Parathyroid adenoma (tissue), 2 donors: Measurements from ENCODE around the gene TRIM27.
"Not testable (repeated sequence)": the region's sequence is repeated elsewhere in the genome, so short reads cannot be mapped to it uniquely, and the experiment has no call there.

ENCODE experiments used
- H2AFZ ChIP-seq: fragments of 300-600 bp; sonication (generic); one replicate; pipeline ENCODE4 v1.7.0; 2017; ENCODE audit warnings: antibody characterized with exemption, mild to moderate bottlenecking
- H3K27ac ChIP-seq: fragments of 300-600 bp; sonication (generic); one replicate; pipeline ENCODE4 v1.7.0; 2017
- H3K27me3 ChIP-seq: fragments of 300-600 bp; sonication (generic); one replicate; pipeline ENCODE4 v1.7.0; 2017; ENCODE audit warnings: low read length; ENCODE audit not compliant: control insufficient read depth, insufficient read depth
- H3K36me3 ChIP-seq: fragments of 300-600 bp; sonication (generic); one replicate; pipeline ENCODE4 v1.7.0; 2017; ENCODE audit warnings: low read length; ENCODE audit not compliant: control insufficient read depth, insufficient read depth
- H3K4me1 ChIP-seq: fragments of 300-600 bp; sonication (generic); one replicate; pipeline ENCODE4 v1.7.0; 2017; ENCODE audit warnings: control low read depth
- H3K4me2 ChIP-seq: fragments of 300-600 bp; sonication (generic); one replicate; pipeline ENCODE4 v1.7.0; 2017; ENCODE audit warnings: low read length
- H3K4me3 ChIP-seq: fragments of 300-600 bp; sonication (generic); one replicate; pipeline ENCODE4 v1.7.0; 2017; ENCODE audit warnings: low read depth, low read length
- H3K79me2 ChIP-seq: fragments of 300-600 bp; sonication (generic); one replicate; pipeline ENCODE4 v1.7.0; 2017; ENCODE audit warnings: control low read depth
- H3K9ac ChIP-seq: fragments of 300-600 bp; sonication (generic); one replicate; pipeline ENCODE4 v1.7.0; 2017; ENCODE audit warnings: mild to moderate bottlenecking
- H3K9me3 ChIP-seq: fragments of 300-600 bp; sonication (generic); one replicate; pipeline ENCODE4 v1.7.0; 2017; ENCODE audit warnings: low read length; ENCODE audit not compliant: control insufficient read depth
- CTCF ChIP-seq: fragments of 300-600 bp; sonication (generic); IDR thresholded peaks from one replicate; pipeline ENCODE4 v1.7.0; 2017; ENCODE audit warnings: antibody characterized with exemption, mild to moderate bottlenecking
- donor health status: primary hyperparathyroidism.

The TRIM27 gene

GRCh38 chr6:28960846-28961500 is 37.2 kb upstream of the TRIM27 start:
- no peaks in the 10 kb centered on the region for H3K79me2 ChIP-seq
- no peak overlapping the region for H3K27ac ChIP-seq
- no peaks in the 10 kb centered on the region for H3K9me3 ChIP-seq
- no peak for TF ChIP-seq CTCF
- no peak overlapping the region for H3K9ac ChIP-seq
- no peaks in the 10 kb centered on the region for H3K27me3 ChIP-seq
- no peak overlapping the region for H2AFZ ChIP-seq
- H3K4me3 ChIP-seq: no peak overlapping the region
- H3K4me1 ChIP-seq: no peaks in the 10 kb centered on the region
- H3K4me2 ChIP-seq: no peak overlapping the region
- H3K36me3 ChIP-seq: no peaks in the 10 kb centered on the region

- not testable (repeated sequence) for H3K9me3 ChIP-seq, H2AFZ ChIP-seq, H3K27me3 ChIP-seq, H3K4me2 ChIP-seq, H3K36me3 ChIP-seq, H3K79me2 ChIP-seq, H3K4me3 ChIP-seq, H3K27ac ChIP-seq, H3K9ac ChIP-seq, H3K4me1 ChIP-seq
Observed at GRCh38 chr6:28958561-28959243, 34.9 kb upstream of the TRIM27 start.

GRCh38 chr6:28957795-28958314 is 34.1 kb upstream of the TRIM27 start:
- not testable (repeated sequence) for H3K4me3 ChIP-seq, H3K4me2 ChIP-seq, H3K27me3 ChIP-seq, H3K4me1 ChIP-seq, H3K36me3 ChIP-seq, H3K9me3 ChIP-seq, H3K9ac ChIP-seq, H3K79me2 ChIP-seq, H3K27ac ChIP-seq, H2AFZ ChIP-seq

- no peaks in the 10 kb centered on the region for H3K9me3 ChIP-seq
- no peak overlapping the region for H2AFZ ChIP-seq
- no peak overlapping the region for H3K9ac ChIP-seq
- no peak overlapping the region for H3K4me2 ChIP-seq
- no peak overlapping the region for H3K4me3 ChIP-seq
- H3K79me2 ChIP-seq: no peaks in the 10 kb centered on the region
- H3K36me3 ChIP-seq: no peaks in the 10 kb centered on the region
- H3K27ac ChIP-seq: no peak overlapping the region
- no peak for TF ChIP-seq CTCF
- H3K27me3 ChIP-seq: no peaks in the 10 kb centered on the region
- no peaks in the 10 kb centered on the region for H3K4me1 ChIP-seq
Observed at GRCh38 chr6:28956331-28956730, 32.5 kb upstream of the TRIM27 start.

GRCh38 chr6:28953585-28954258 is 29.9 kb upstream of the TRIM27 start:
- H3K27me3 ChIP-seq: no peaks in the 10 kb centered on the region
- no peaks in the 10 kb centered on the region for H3K36me3 ChIP-seq
- peak overlapping the region; percentile 68 for H2AFZ ChIP-seq
- TF ChIP-seq CTCF: no peak
- no peaks in the 10 kb centered on the region for H3K79me2 ChIP-seq
- peak overlapping the region; percentile 57 for H3K4me3 ChIP-seq
- H3K27ac ChIP-seq: no peak overlapping the region
- no peaks in the 10 kb centered on the region for H3K9me3 ChIP-seq
- H3K9ac ChIP-seq: no peak overlapping the region
- H3K4me2 ChIP-seq: peak overlapping the region; percentile 79
- no peaks in the 10 kb centered on the region for H3K4me1 ChIP-seq
